SK-N-MC (cell line): ENCODE results near the gene TIMM17A.

Source experiments
- EZH2 ChIP-seq: fragments of 200-600 bp; sonication (generic); IDR thresholded peaks from one replicate; pipeline ENCODE4 v1.6.1; 2017; ENCODE audit warnings: antibody characterized with exemption
- FOXP2 ChIP-seq: optimal IDR thresholded peaks from 2 replicates; pipeline ENCODE3; 2011; ENCODE audit warnings: mild to moderate bottlenecking, moderate library complexity; ENCODE audit not compliant: insufficient read depth; ENCODE audit errors: extremely low read length, control extremely low read depth
- POLR2AphosphoS5 ChIP-seq: IDR thresholded peaks from 2 replicates; pipeline ENCODE4 v1.6.1; 2012; ENCODE audit warnings: mild to moderate bottlenecking, low read depth, low read length, borderline replicate concordance

- TF ChIP-seq EZH2: no peak
- TF ChIP-seq POLR2AphosphoS5: no peak
- TF ChIP-seq FOXP2: no peak
These were observed 43.3 kb upstream of the TIMM17A start for GRCh38 chr1:201911826-201912571.
